Measurements from ENCODE around the gene RCBTB2. TPM values are rescaled to one million over a fixed set of nuclear protein-coding genes. Genes with fewer than 3 reads are reported as not detected.

The RCBTB2 gene
- total RNA-seq, 6 experiments from 2014 or later, result 6.6 to 9.3 (median 7.5) TPM

- no peak for DNase-seq
- H3K36me3 Mint-ChIP-seq (ENCODE audit: low read depth), result no peaks in the 10 kb centered on the region; the same call in 1 of the 2 replicates
- H3K27me3 Mint-ChIP-seq (ENCODE audit: insufficient read depth), result no peaks in the 10 kb centered on the region; the same call in none of the 2 replicates
- H3K27ac Mint-ChIP-seq, result no peak overlapping the region
- TF ChIP-seq CTCF (IDR thresholded peaks at IDR 0.05), result no peak
- no peak overlapping the region for H3K4me3 Mint-ChIP-seq
- H3K9me3 Mint-ChIP-seq, result no peaks in the 10 kb centered on the region
- H3K4me1 Mint-ChIP-seq (ENCODE audit: low read depth), result peaks cover 20% of the 10 kb centered on the region
Observed at GRCh38 chr13:48505012-48505411, 27.9 kb downstream of the RCBTB2 start.

- no peak for TF ChIP-seq CTCF (IDR thresholded peaks at IDR 0.05)
- Mint-ChIP-seq H3K27me3 (ENCODE audit: insufficient read depth) (no peaks in the 10 kb centered on the region; the same call in none of the 2 replicates), H3K9me3 (no peaks in the 10 kb centered on the region), H3K27ac (no peak overlapping the region), H3K36me3 (ENCODE audit: low read depth) (no peaks in the 10 kb centered on the region; the same call in 1 of the 2 replicates), H3K4me1 (ENCODE audit: low read depth) (peaks cover 24% of the 10 kb centered on the region), H3K4me3 (no peak overlapping the region)
- no peak for DNase-seq
Observed at GRCh38 chr13:48504606-48505005, 28.3 kb downstream of the RCBTB2 start.

- Mint-ChIP-seq H3K4me3 (no peak overlapping the region), H3K36me3 (ENCODE audit: low read depth) (no peaks in the 10 kb centered on the region; the same call in 1 of the 2 replicates), H3K4me1 (ENCODE audit: low read depth) (peaks cover 36% of the 10 kb centered on the region), H3K27ac (no peak overlapping the region), H3K9me3 (no peaks in the 10 kb centered on the region), H3K27me3 (ENCODE audit: insufficient read depth) (no peaks in the 10 kb centered on the region; the same call in none of the 2 replicates)
- no peak for TF ChIP-seq CTCF (IDR thresholded peaks at IDR 0.05)
- DNase-seq, result no peak
Observed at GRCh38 chr13:48502601-48503319, 30.1 kb downstream of the RCBTB2 start.

GRCh38 chr13:48501705-48502104 lies 31.2 kb downstream of the RCBTB2 start:
- no peak for DNase-seq
- Mint-ChIP-seq H3K27me3 (ENCODE audit: insufficient read depth) (no peaks in the 10 kb centered on the region; the same call in 1 of the 2 replicates), H3K9me3 (no peaks in the 10 kb centered on the region), H3K36me3 (ENCODE audit: low read depth) (no peaks in the 10 kb centered on the region; the same call in 1 of the 2 replicates), H3K27ac (no peak overlapping the region), H3K4me3 (no peak overlapping the region), H3K4me1 (ENCODE audit: low read depth) (peaks cover 36% of the 10 kb centered on the region)
- no peak for TF ChIP-seq CTCF (IDR thresholded peaks at IDR 0.05)

GRCh38 chr13:48500652-48501197 lies 32.2 kb downstream of the RCBTB2 start:
- peak; percentile 80 for DNase-seq
- peak overlapping the region; percentile 86 for H3K27ac Mint-ChIP-seq
- no peaks in the 10 kb centered on the region for H3K9me3 Mint-ChIP-seq
- no peaks in the 10 kb centered on the region; the same call in 1 of the 2 replicates for H3K27me3 Mint-ChIP-seq (ENCODE audit: insufficient read depth)
- H3K4me1 Mint-ChIP-seq (ENCODE audit: low read depth), result peaks cover 36% of the 10 kb centered on the region
- no peaks in the 10 kb centered on the region for H3K36me3 Mint-ChIP-seq (ENCODE audit: low read depth)
- peak overlapping the region; percentile 38 for H3K4me3 Mint-ChIP-seq
- TF ChIP-seq CTCF (IDR thresholded peaks at IDR 0.05), result no peak

Measured in HFFc6 (cell line).